HL-60 (cell line): ENCODE results near the gene TASP1.
A peak's percentile ranks its signal among the peaks of the same experiment; 100 is the strongest.

ENCODE experiments used
- DNase-seq, 2 experiments: peaks; one replicate each; pipeline ENCODE4 v3.0.0-alpha.2; 2010 to 2020; ENCODE audit warnings: low read depth in 1 of 2, low spot score in 1 of 2
- H3K27ac ChIP-seq: fragments of 250-450 bp; sonication (Bioruptor Pico); replicated peaks from 2 replicates; pipeline ENCODE4 v1.5.1; 2020; ENCODE audit warnings: mild to moderate bottlenecking, moderate library complexity
- H3K27me3 ChIP-seq: fragments of 250-450 bp; sonication (Bioruptor Pico); 2 replicates; pipeline ENCODE4 v1.5.1; 2021; ENCODE audit warnings: mild to moderate bottlenecking, moderate library complexity; ENCODE audit not compliant: insufficient read depth, poor library complexity, severe bottlenecking
- H3K4me3 ChIP-seq: replicated peaks from 2 replicates; pipeline ENCODE4 v1.5.1; 2011; ENCODE audit warnings: mild to moderate bottlenecking, control low read depth, low read length; ENCODE audit not compliant: insufficient read depth
- GABPA ChIP-seq: IDR thresholded peaks from 2 replicates; pipeline ENCODE4 v1.6.1; 2012; ENCODE audit warnings: low read depth
- POLR2AphosphoS5 ChIP-seq: IDR thresholded peaks from 2 replicates; pipeline ENCODE4 v1.6.1; 2012; ENCODE audit warnings: low read depth
- REST ChIP-seq: IDR thresholded peaks from 2 replicates; pipeline ENCODE4 v1.6.1; 2012; ENCODE audit warnings: low read depth; ENCODE audit not compliant: insufficient replicate concordance
- SPI1 ChIP-seq: IDR thresholded peaks from 2 replicates; pipeline ENCODE4 v1.6.1; 2012; ENCODE audit warnings: low read depth, mild to moderate bottlenecking, borderline replicate concordance
- TF ChIP-seq, protein P1 (sequence below): IDR thresholded peaks from one replicate; pipeline ENCODE4 v1.5.1; 2011; ENCODE audit warnings: low read length, control low read depth, inconsistent platforms; ENCODE audit not compliant: insufficient read depth

The TASP1 gene

DNA sequence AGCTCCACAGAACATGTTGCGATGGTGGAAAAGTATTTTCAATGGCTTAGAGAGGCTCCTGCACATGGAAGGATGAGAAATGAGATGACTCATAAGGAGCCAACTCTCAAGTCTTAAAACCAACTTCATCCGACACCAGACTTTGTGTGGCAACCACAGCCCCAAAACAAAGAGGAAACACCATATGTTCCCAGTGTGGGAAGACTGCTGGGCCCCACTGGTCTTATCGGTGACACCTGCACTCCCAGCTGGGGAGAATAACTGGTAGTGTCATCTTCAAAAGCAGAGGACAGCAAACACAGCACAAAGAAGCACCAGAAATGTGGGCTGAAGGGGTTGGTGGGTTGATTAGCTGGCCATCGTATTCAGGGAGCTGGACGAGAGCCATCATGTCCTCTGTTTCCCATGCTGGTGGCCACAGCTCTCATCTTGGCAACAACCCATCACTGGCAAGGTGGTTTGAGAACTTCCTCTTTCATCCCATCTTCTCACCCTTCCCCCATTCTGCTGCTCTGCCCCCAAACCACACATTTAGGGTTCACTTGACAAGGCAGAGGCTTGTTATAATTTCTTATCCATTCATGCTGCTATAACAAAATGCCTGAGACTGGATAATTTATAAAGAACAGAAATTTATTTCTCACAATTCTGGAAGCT lies 46.0 kb upstream of the TASP1 start:
- TF ChIP-seq SPI1 (no peak), POLR2AphosphoS5 (peak; percentile 96)
- no peaks in the 10 kb centered on the region for H3K27me3 ChIP-seq
- DNase-seq = peak; percentile 28 to 86
- peak overlapping the region; percentile 63 for H3K27ac ChIP-seq
- H3K4me3 ChIP-seq = no peak overlapping the region

- H3K4me3 ChIP-seq = no peak overlapping the region
- no peaks in the 10 kb centered on the region for H3K27me3 ChIP-seq
- DNase-seq = no peak
- TF ChIP-seq REST (no peak), GABPA (no peak), POLR2AphosphoS5 (no peak), SPI1 (no peak)
- TF ChIP-seq, protein P1, sequence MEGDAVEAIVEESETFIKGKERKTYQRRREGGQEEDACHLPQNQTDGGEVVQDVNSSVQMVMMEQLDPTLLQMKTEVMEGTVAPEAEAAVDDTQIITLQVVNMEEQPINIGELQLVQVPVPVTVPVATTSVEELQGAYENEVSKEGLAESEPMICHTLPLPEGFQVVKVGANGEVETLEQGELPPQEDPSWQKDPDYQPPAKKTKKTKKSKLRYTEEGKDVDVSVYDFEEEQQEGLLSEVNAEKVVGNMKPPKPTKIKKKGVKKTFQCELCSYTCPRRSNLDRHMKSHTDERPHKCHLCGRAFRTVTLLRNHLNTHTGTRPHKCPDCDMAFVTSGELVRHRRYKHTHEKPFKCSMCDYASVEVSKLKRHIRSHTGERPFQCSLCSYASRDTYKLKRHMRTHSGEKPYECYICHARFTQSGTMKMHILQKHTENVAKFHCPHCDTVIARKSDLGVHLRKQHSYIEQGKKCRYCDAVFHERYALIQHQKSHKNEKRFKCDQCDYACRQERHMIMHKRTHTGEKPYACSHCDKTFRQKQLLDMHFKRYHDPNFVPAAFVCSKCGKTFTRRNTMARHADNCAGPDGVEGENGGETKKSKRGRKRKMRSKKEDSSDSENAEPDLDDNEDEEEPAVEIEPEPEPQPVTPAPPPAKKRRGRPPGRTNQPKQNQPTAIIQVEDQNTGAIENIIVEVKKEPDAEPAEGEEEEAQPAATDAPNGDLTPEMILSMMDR = no peak
- no peak overlapping the region for H3K27ac ChIP-seq
Measured at GRCh38 chr20:13683833-13684232, 45.1 kb upstream of the TASP1 start.

DNA sequence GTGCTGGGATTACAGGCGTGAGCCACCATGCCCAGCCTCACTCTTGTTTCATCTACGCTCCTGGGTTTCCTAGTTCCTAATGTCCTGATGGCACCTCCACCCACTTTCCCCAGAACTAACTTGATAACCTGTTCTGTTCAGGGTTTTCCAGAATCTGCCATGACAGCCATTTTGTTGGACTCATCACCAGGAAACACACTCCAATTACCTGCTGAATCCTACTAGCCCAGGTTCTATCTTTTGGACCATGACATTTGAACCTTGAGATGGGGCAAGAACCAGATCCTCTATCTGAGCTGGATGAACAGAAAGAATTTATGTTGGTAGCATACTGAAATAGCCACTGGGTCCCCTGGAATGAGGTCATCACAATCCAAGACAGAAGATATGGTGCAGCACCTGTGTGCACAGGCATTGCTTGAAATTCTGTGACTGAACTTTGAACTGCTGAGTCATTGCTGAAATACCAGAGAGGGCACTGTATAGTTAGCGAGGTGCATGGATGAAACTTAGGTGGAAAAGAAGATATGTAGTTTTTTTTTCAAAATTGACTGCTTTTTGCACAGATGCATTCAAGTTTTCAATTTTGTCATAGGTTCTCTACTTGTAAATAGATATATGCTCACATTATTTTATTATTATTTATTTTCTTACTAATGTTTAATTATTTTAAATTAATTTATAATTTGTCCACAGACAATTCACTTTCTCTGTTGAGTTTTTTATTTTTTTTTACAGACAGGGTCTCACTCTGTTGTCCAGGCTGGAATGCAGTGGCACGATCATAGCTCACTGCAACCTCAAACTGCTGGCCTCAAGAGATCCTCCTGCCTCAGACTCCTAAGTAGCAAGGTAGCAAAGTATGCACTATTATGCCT lies 42.8 kb upstream of the TASP1 start:
- TF ChIP-seq GABPA (no peak), POLR2AphosphoS5 (no peak)
- DNase-seq = no peak
- Histone ChIP-seq H3K4me3 (no peak overlapping the region), H3K27me3 (no peaks in the 10 kb centered on the region), H3K27ac (no peak overlapping the region)

- no peaks in the 10 kb centered on the region for H3K27me3 ChIP-seq
- no peak for TF ChIP-seq POLR2AphosphoS5
- no peak for TF ChIP-seq REST
- TF ChIP-seq GABPA = no peak
- TF ChIP-seq, protein P1 = no peak
- TF ChIP-seq SPI1 = no peak
- DNase-seq = no peak
- no peak overlapping the region for H3K27ac ChIP-seq
- no peak overlapping the region for H3K4me3 ChIP-seq
Measured at GRCh38 chr20:13678944-13679343, 40.2 kb upstream of the TASP1 start.
